ENCODE data around the gene PBX3.

The PBX3 gene

GRCh38 chr9:125909459-125909858, 162.3 kb downstream of the PBX3 start:
- no peak for FAIRE-seq

GRCh38 chr9:125910286-125910685, 163.1 kb downstream of the PBX3 start:
- FAIRE-seq, result no peak

- no peak for FAIRE-seq
Observed at GRCh38 chr9:125911861-125912644, 164.9 kb downstream of the PBX3 start.

GRCh38 chr9:125912667-125913066, 165.5 kb downstream of the PBX3 start:
- no peak for FAIRE-seq

GRCh38 chr9:125913551-125913950, 166.4 kb downstream of the PBX3 start:
- no peak for FAIRE-seq

- no peak for FAIRE-seq
Observed at GRCh38 chr9:125914411-125914810, 167.2 kb downstream of the PBX3 start.

GRCh38 chr9:125915606-125916005, 168.4 kb downstream of the PBX3 start:
- no peak for FAIRE-seq

GRCh38 chr9:125919565-125919964, 172.4 kb downstream of the PBX3 start:
- FAIRE-seq, result no peak

- no peak for FAIRE-seq
Observed at GRCh38 chr9:125920402-125920801, 173.2 kb downstream of the PBX3 start.

GRCh38 chr9:125922854-125923253, 175.7 kb downstream of the PBX3 start:
- FAIRE-seq, result no peak

GRCh38 chr9:125924351-125924750, 177.2 kb downstream of the PBX3 start:
- no peak for FAIRE-seq

GRCh38 chr9:125926936-125927335, 179.8 kb downstream of the PBX3 start:
- no peak for FAIRE-seq

- FAIRE-seq, result no peak
Observed at GRCh38 chr9:125929846-125930245, 182.7 kb downstream of the PBX3 start.

GRCh38 chr9:125931211-125931610, 184.0 kb downstream of the PBX3 start:
- no peak for FAIRE-seq

- no peak for FAIRE-seq
Observed at GRCh38 chr9:125932012-125932411, 184.8 kb downstream of the PBX3 start.

GRCh38 chr9:125932746-125933455, 185.7 kb downstream of the PBX3 start:
- no peak for FAIRE-seq

GRCh38 chr9:125942125-125942524, 195.0 kb downstream of the PBX3 start:
- FAIRE-seq, result no peak

- no peak for FAIRE-seq
Observed at GRCh38 chr9:125943831-125944230, 196.7 kb downstream of the PBX3 start.

- no peak for FAIRE-seq
Observed at GRCh38 chr9:125946397-125946796, 199.2 kb downstream of the PBX3 start.

GRCh38 chr9:125948887-125949596, 201.9 kb downstream of the PBX3 start:
- FAIRE-seq, result no peak

GRCh38 chr9:125949703-125950460, 202.7 kb downstream of the PBX3 start:
- FAIRE-seq, result no peak

- FAIRE-seq, result no peak
Observed at GRCh38 chr9:125950880-125951471, 203.8 kb downstream of the PBX3 start.
